Esophagus squamous epithelium (tissue), 5 donors: ENCODE measurements around the gene ACAT2. TPM values are rescaled to one million over a fixed set of nuclear protein-coding genes. Genes with fewer than 3 reads are reported as not detected.
A peak's percentile ranks its signal among the peaks of the same experiment; 100 is the strongest.
"Not testable (repeated sequence)": the region's sequence is repeated elsewhere in the genome, so short reads cannot be mapped to it uniquely, and the experiment has no call there.

Experiments used
- DNase-seq: peaks from one replicate; lab custom pipeline; 2025; lab: John Stamatoyannopoulos, UW
- H3K27ac ChIP-seq, 4 donors: fragments of 200-600 bp; sonication (generic); one replicate each; pipeline ENCODE4 v1.5.1; 2016 to 2019; ENCODE audit warnings: mild to moderate bottlenecking in 1 of 4
- H3K27me3 ChIP-seq, 4 donors: fragments of 200-600 bp; sonication (generic); 1 replicate in 3 of 4; 2 replicates in 1 of 4; pipeline versions ENCODE4 v1.5.1 to v1.6.0; 2017 to 2021; ENCODE audit warnings: antibody characterized with exemption in 1 of 4
- H3K36me3 ChIP-seq, 3 donors: fragments of 200-600 bp; sonication (generic); one replicate each; pipeline ENCODE4 v1.5.1; 2016 to 2019
- H3K4me1 ChIP-seq, 3 donors: fragments of 200-600 bp; sonication (generic); one replicate each; pipeline ENCODE4 v1.5.1; 2017 to 2019
- H3K4me3 ChIP-seq, 4 donors: fragments of 200-600 bp; sonication (generic); 1 replicate in 3 of 4; 2 replicates in 1 of 4; pipeline ENCODE4 v1.5.1; 2016 to 2019; ENCODE audit warnings: mild to moderate bottlenecking in 2 of 4, moderate library complexity in 1 of 4
- H3K9me3 ChIP-seq, 3 donors: fragments of 200-600 bp; sonication (generic); one replicate each; pipeline ENCODE4 v1.5.1; 2016 to 2019
- CTCF ChIP-seq, 6 experiments: fragments of 450-650 bp in 4 of 6; fragments of 200-600 bp in 2 of 6; sonication (generic) in 2 of 6; IDR thresholded peaks; one replicate each; pipeline ENCODE4 v1.5.1; 2016 to 2019; ENCODE audit warnings: antibody characterized with exemption in 6 of 6, mild to moderate bottlenecking in 4 of 6, moderate library complexity in 4 of 6
- POLR2A ChIP-seq, 4 donors: fragments of 450-650 bp; IDR thresholded peaks; one replicate each; pipeline ENCODE4 v1.6.1; 2017; ENCODE audit warnings: antibody characterized with exemption in 4 of 4, mild to moderate bottlenecking in 4 of 4, moderate library complexity in 3 of 4
- WGBS, 2 donors: methylation state at CpG; one replicate each; pipeline ENCODE4 v1.1.5; 2018; 5-methylcytosine and 5-hydroxymethylcytosine counted together
- intact Hi-C: fragments of 100-400 bp; cut with DNase I; formaldehyde crosslinking; loops from one replicate; pipeline ENCODE4 v1.15.0; 2022
- total RNA-seq, 4 donors: library from RNA; depleted of rRNA; stranded (reverse); fragments of >200 nt; gene quantifications; one replicate each; pipeline ENCODE4 v1.1.0, GENCODE V29; 2016
- donor health status: DM: yes; HTN: yes; CAD: no.

Gene ACAT2
- total RNA-seq, 4 donors from 2014 or later, result 24.9 to 56.8 (median 40.8) TPM

DNA sequence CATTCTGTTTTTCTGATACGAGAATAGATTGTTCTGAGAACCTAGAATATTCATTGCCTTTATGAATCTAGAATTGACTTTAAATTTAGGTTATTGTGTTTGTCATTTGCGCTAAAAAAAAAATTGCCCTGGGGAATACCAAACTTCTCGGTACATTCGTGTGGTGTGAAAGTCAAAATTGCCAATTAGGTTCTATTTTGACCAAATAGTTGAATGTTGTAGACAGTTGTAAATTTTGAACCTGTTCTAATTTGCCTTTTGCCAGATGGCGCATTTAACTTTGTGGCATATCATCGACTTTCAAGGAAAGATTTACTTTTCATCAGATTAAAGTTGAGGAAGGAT, 31.5 kb upstream of the ACAT2 start:
- peaks cover 12 to 80% (median 35%) of the 10 kb centered on the region in 3 donors for H3K4me1 ChIP-seq
- intact Hi-C loops, result no loop called here
- 41 to 49% methylated on average over 6 of the region's 6 CpGs for WGBS, 2 donors
- peak overlapping the region in 1 of 4 donors; percentile 100 for H3K27ac ChIP-seq
- H3K4me3 ChIP-seq, result peak overlapping the region in 2 of 4 donors; percentile 93 to 97
- TF ChIP-seq POLR2A (IDR thresholded peaks at IDR 0.05) (no peak), CTCF (IDR thresholded peaks at IDR 0.05) (no peak)
- no peaks in the 10 kb centered on the region for H3K27me3 ChIP-seq
- peaks cover 0 to 10% (median 0%) of the 10 kb centered on the region in 3 donors for H3K36me3 ChIP-seq
- H3K9me3 ChIP-seq, result no peaks in the 10 kb centered on the region
- no peak for DNase-seq

DNA sequence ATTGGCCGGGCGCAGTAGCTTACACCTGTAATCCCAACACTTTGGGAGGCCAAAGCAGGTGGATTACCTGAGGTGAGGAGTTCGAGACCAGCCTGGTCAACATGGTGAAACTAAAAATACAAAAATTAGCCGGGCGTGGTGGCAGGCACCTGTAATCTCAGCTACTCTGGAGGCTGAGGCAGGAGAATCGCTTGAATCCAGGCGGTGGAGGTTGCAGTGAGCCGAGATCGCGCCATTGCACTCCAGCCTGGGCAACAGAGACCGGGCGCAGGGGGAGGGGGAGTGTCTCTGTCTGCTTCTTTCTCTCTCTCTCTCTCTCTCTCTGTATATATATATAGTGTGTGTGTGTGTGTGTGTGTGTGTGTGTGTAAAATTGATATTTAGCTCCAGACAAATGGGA, 29.3 kb upstream of the ACAT2 start:
- peaks cover 0 to 22% (median 0%) of the 10 kb centered on the region in 3 donors for H3K36me3 ChIP-seq
- H3K4me3 ChIP-seq, intact Hi-C loops, H3K27me3 ChIP-seq, H3K27ac ChIP-seq, DNase-seq, H3K9me3 ChIP-seq: not testable (repeated sequence)
- peaks cover 3 to 91% (median 27%) of the 10 kb centered on the region in 3 donors for H3K4me1 ChIP-seq
- 83 to 85% methylated on average over 10 to 12 of the region's 12 CpGs for WGBS, 2 donors

GRCh38 chr6:159733395-159733794, 28.4 kb upstream of the ACAT2 start:
- H3K27ac ChIP-seq, DNase-seq, H3K9me3 ChIP-seq, H3K4me3 ChIP-seq, intact Hi-C loops, H3K27me3 ChIP-seq: not testable (repeated sequence)
- WGBS, 2 donors, result 84 to 91% methylated on average over 12 of the region's 12 CpGs
- Histone ChIP-seq H3K36me3 (peaks cover 0 to 31% (median 0%) of the 10 kb centered on the region in 3 donors), H3K4me1 (peaks cover 9 to 99% (median 27%) of the 10 kb centered on the region in 3 donors)

DNA sequence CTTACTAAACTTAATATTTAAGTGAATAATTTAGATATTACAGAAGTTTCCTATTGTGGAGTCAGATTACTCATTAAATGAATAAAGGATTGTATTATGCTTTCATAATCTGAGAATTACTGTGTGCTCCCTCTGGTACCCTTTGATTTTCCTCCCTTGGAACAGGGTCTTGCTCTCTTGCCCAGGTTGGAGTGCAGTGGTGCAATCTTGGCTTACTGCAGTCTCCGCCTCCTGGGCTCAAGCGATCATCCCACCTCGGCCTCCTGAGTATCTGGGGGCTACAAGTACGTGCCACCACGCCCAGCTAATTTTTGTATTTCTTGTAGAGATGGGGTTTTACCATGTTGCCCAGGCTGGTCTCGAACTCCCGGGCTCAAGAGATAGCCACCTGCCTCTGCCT, 24.9 kb upstream of the ACAT2 start:
- no peaks in the 10 kb centered on the region for H3K27me3 ChIP-seq
- H3K27ac ChIP-seq, result no peak overlapping the region
- no peaks in the 10 kb centered on the region for H3K9me3 ChIP-seq
- TF ChIP-seq POLR2A (IDR thresholded peaks at IDR 0.05), result no peak
- no peak for TF ChIP-seq CTCF (IDR thresholded peaks at IDR 0.05)
- WGBS, 2 donors, result 85% methylated on average over 7 of the region's 7 CpGs
- no peak for DNase-seq
- no peak overlapping the region for H3K4me3 ChIP-seq
- intact Hi-C loops, result no loop called here
- peaks cover 5 to 60% (median 21%) of the 10 kb centered on the region in 3 donors for H3K36me3 ChIP-seq
- H3K4me1 ChIP-seq, result peaks cover 11 to 97% (median 14%) of the 10 kb centered on the region in 3 donors

DNA sequence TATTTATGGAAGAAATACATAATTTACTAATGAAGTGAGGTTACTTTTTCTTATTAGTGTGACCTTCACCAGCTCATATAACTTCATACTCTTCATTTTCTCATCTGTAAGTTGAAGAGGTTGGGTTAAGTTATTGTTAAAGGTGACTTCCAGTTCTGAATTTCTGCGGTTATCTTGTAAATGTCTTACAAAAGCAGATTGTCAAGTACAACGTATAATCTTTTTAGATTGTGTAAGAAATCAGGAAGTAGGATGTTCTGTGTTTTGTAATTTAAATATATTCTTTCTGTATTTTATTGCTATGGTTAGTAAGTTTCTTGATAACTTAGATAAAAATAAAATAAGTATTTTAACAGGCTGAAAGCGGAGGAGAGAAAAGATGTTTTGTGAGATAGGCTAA, 22.5 kb upstream of the ACAT2 start:
- Histone ChIP-seq H3K27me3 (no peaks in the 10 kb centered on the region), H3K36me3 (peaks cover 10 to 80% (median 43%) of the 10 kb centered on the region in 3 donors), H3K4me3 (no peak overlapping the region), H3K27ac (peak overlapping the region in 1 of 4 donors; percentile 68), H3K4me1 (peaks cover 5 to 73% (median 14%) of the 10 kb centered on the region in 3 donors), H3K9me3 (no peaks in the 10 kb centered on the region)
- intact Hi-C loops, result no loop called here
- WGBS, 2 donors, result 61 to 62% methylated on average over 3 of the region's 3 CpGs
- no peak for TF ChIP-seq CTCF (IDR thresholded peaks at IDR 0.05)
- TF ChIP-seq POLR2A (IDR thresholded peaks at IDR 0.05), result no peak
- no peak for DNase-seq

- WGBS, 2 donors, result 59 to 76% methylated on average over 1 of the region's 1 CpG
- intact Hi-C loops, result no loop called here
- Histone ChIP-seq H3K4me3 (no peak overlapping the region), H3K36me3 (peaks cover 15 to 100% (median 64%) of the 10 kb centered on the region in 3 donors), H3K27ac (no peak overlapping the region), H3K27me3 (no peaks in the 10 kb centered on the region), H3K4me1 (peaks cover 5 to 45% (median 11%) of the 10 kb centered on the region in 3 donors), H3K9me3 (no peaks in the 10 kb centered on the region)
- DNase-seq, result no peak
- TF ChIP-seq CTCF (IDR thresholded peaks at IDR 0.05), result no peak
- TF ChIP-seq POLR2A (IDR thresholded peaks at IDR 0.05), result no peak
These were observed 19.7 kb upstream of the ACAT2 start for GRCh38 chr6:159742165-159742564.
